GM12875 (cell line): ENCODE measurements around the gene ANKRD17.

Experiments
- H3K4me3 ChIP-seq: one replicate; pipeline ENCODE4 v1.5.1; 2011; ENCODE audit warnings: low read depth, low read length, control low read depth
- TF ChIP-seq, protein P1 (sequence below): IDR thresholded peaks from 2 replicates; pipeline ENCODE4 v1.5.1; 2011; ENCODE audit warnings: low read depth, mild to moderate bottlenecking, control low read depth, inconsistent platforms, low read length, moderate library complexity, borderline replicate concordance; ENCODE audit not compliant: insufficient read depth

ANKRD17 gene

DNA sequence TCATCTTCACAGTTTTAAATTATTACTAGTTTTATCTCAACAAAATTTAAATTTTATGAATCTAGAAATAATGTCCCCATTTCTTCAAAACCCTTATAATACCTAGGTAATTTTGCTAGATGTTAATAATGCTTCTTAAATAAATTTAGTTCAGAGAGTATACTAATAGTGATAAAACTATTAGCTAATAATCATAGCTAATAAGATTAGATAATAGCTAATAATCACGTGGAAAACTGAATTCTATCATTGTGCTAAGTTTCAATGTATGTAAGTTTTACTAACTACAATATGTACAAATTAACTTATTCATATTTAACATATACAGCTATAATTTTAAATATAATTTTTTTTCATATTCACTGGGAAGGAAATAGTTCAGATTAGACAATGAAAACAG, 10.2 kb downstream of the ANKRD17 start:
- TF ChIP-seq, protein P1, sequence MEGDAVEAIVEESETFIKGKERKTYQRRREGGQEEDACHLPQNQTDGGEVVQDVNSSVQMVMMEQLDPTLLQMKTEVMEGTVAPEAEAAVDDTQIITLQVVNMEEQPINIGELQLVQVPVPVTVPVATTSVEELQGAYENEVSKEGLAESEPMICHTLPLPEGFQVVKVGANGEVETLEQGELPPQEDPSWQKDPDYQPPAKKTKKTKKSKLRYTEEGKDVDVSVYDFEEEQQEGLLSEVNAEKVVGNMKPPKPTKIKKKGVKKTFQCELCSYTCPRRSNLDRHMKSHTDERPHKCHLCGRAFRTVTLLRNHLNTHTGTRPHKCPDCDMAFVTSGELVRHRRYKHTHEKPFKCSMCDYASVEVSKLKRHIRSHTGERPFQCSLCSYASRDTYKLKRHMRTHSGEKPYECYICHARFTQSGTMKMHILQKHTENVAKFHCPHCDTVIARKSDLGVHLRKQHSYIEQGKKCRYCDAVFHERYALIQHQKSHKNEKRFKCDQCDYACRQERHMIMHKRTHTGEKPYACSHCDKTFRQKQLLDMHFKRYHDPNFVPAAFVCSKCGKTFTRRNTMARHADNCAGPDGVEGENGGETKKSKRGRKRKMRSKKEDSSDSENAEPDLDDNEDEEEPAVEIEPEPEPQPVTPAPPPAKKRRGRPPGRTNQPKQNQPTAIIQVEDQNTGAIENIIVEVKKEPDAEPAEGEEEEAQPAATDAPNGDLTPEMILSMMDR = no peak
- no peak overlapping the region for H3K4me3 ChIP-seq

- TF ChIP-seq, protein P1 = no peak
- H3K4me3 ChIP-seq = no peak overlapping the region
Measured at GRCh38 chr4:73247100-73247499, 11.5 kb downstream of the ANKRD17 start.

DNA sequence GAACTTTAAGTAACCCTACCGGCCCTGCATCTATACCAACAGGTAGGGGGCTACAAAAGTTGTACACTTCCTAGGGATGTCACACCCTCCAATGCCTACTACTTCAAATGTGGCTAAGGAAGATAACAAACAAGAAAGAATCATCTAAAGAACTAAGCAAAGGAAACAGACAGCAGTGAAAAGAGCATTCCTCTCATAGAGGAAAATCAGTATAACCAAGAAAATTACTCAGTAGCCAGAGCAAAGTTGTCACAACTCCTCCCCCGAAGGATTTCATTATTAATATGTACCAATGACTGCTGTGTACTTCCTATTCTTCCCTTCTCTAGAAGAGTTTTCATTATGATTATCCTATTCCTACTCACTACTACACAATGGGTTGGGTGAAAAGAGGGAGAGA, 12.6 kb downstream of the ANKRD17 start:
- TF ChIP-seq, protein P1 = no peak
- H3K4me3 ChIP-seq = no peak overlapping the region

DNA sequence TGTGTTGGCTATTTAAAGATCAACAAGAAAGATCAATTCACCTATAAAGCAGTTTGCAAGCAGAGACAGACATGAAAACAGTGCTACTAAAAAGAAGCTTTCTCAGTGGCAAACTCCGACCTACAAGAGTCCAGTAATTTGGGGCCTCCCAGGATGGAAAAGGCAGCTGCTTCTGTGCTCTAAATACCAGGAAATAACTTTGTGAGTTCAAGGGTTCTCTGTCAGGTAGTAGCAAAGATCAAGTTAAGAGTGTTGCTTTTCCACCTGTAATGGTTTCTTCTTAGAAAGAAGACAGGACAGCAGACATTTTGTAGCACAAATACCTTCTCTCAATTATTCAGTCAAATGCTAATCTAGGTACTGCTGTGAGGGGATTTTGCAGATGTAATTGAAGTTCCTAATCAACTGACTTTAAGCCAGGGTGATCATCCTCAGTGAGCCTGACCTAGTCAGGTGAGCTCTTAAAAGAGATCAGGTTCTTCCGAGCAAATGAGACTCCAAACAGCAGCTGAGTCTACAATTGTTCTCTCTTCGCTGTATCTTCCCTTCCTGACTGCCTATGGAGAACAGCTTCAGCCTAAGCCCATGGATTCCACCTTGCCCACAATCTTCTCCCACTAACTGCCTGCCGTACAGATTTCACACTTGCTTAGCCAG, 13.5 kb downstream of the ANKRD17 start:
- TF ChIP-seq, protein P1 = no peak
- no peak overlapping the region for H3K4me3 ChIP-seq

- H3K4me3 ChIP-seq = no peak overlapping the region
- TF ChIP-seq, protein P1 = no peak
Measured at GRCh38 chr4:73237044-73237443, 21.6 kb downstream of the ANKRD17 start.

DNA sequence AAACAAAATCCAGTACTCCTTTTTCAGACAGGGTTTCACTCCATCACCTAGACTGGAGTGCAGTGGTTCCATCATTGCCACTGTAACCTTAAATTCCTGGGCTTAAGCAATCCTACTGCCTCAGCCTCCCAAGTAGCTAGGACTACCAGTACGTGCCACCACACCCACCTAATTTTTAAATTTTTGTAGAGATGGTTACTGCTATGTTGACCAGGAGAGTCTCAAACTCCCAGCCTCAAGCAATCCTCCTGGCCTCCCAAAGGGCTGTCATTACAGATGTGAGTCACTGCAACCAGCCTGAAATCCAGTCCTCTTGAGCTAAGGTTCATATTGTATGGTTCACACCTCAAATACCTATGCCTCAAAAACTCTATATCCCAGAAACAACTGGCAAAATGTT, 22.4 kb downstream of the ANKRD17 start:
- no peak overlapping the region for H3K4me3 ChIP-seq
- TF ChIP-seq, protein P1 = no peak

- H3K4me3 ChIP-seq = no peak overlapping the region
- TF ChIP-seq, protein P1 = no peak
Measured at GRCh38 chr4:73234712-73235111, 23.9 kb downstream of the ANKRD17 start.
